A172 (cell line): Measurements from ENCODE around the gene AGAP1. TPM values are rescaled to one million over a fixed set of nuclear protein-coding genes. Genes with fewer than 3 reads are reported as not detected.

Source experiments
- DNase-seq: peaks from one replicate; pipeline ENCODE4 v3.0.0-alpha.2; 2015; ENCODE audit warnings: low spot score
- total RNA-seq: library from RNA; depleted of rRNA; stranded (reverse); fragments of >200 nt; shearing (Covaris generic); gene quantifications from 2 replicates; pipeline ENCODE4 v1.2.3, GENCODE V29; 2014

AGAP1 gene
- total RNA-seq, 1 experiment from 2014 or later: 13.9 TPM

DNA sequence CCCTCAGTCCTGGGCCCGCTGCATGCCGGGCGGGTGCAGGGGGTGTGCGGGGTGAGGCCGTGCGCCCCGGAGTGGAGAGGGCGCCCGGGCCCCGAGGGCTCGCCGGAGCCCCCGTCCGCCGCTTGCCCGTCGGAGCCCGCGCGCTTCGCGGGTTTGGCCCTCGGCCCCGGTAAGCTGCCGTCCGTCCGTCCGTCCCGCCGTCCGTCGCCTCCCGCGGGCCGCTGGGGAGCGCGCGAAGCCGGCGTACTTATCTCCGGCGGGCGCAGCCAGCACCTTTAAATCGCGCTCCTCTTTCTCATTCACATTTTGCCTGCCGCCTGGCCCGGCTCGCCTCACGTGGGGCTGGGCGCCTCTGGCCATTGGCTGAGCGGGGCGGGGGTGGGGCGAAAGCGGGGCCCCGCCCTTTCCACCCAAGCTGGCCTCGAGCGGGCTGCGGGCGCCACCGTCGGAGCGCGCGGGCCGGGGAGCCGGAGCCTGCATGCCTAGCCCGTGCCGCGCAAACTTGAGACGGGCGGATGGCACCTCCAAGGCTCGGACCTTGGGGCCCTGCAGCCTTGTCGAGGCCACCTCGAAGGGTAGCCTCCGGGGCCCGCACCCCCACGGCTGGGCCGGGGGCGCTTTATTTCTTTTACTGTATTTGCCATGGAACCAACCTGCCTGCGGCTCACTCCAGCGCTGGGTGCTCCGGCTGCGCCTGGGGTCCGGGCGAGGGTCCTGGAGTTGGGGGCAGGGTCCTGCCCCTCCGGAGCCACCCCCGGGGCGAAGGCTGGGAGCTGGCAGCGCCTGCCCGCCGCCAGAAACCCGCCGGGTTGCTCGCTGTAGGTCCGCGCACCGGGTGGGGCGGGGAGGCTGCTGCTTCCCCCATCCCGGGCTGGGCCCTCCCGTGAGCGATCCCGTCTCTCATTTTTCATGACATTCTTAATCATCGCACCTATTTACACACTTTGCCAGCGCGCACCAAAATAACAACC is 674.6 kb downstream of the AGAP1 start, which contains the start of gene GBX2:
GBX2 (minus strand) TSS at position 277 of the 971 bp plus-strand sequence. CDS start 415 bp downstream, outside the sequence.
- DNase-seq: peak; percentile 79

- DNase-seq: no peak
Measured at GRCh38 chr2:236169151-236169721, 675.4 kb downstream of the AGAP1 start.

- no peak for DNase-seq
Measured at GRCh38 chr2:236169741-236170589, 676.1 kb downstream of the AGAP1 start.

- no peak for DNase-seq
Measured at GRCh38 chr2:236170590-236171165, 676.8 kb downstream of the AGAP1 start.

DNA sequence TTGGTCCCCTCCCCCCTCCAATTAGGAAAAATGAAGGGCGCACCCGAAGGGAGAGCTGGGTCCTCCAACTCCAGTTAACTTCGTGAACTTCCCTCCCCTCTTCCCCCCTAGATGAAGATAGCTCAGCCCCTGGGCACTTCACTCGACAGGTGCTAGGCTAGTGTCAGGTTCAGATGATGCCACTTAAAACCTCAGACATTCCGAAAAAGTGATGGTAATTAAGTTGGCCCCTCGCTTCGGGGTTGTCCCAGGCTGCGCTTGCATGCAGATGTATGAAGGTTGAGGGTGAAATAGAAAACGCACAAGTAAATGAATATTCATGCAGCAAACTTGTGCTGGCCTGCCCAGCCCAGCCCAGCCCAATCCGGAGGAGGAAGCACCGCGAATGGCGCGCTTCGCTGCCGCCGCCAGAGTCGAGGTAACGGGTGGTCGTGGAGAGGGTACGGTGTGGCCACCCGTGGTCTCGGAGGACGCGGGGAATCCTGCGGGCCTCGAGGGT is 677.4 kb downstream of the AGAP1 start:
- DNase-seq: no peak

- DNase-seq: no peak
Measured at GRCh38 chr2:236171680-236172254, 677.9 kb downstream of the AGAP1 start.

- no peak for DNase-seq
Measured at GRCh38 chr2:236172255-236173035, 678.6 kb downstream of the AGAP1 start.

DNA sequence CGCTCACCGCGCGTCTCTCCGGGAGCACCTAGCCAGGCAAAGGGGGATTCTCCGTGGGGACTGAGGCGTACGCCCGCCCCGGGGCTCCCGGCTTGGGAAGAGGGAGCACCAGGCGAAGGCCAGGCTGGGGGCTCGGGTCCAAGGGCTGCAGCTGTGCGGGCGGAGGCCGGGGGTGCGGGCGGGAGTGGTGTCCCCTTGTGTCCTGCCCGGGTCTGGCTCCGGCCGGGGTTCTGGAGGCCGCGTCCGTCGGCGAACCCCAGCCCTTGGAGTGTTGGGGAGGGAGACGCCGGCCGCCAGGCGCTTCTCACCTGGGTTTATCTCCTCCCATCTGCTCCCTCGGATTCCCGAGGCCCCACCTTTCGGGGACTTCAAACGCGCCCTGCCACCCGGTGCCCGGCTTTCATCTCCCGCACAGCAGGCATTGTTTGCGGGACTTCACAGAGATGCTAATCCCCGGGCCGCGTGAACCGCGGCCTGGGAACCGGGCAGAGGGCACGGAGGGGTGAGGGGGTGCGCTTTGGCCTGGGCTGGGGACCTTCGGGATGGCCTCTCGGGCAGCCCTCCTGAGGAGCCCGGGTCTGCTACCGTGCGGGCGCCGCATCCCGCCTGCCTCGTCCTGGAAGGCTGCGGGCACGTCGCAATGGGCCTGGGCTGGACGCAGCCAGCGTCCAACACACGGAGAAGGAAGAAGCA is 679.3 kb downstream of the AGAP1 start:
- DNase-seq: no peak

GRCh38 chr2:236173729-236174607 is 680.1 kb downstream of the AGAP1 start:
- DNase-seq: no peak

- DNase-seq: no peak
Measured at GRCh38 chr2:236175548-236176150, 681.8 kb downstream of the AGAP1 start.

DNA sequence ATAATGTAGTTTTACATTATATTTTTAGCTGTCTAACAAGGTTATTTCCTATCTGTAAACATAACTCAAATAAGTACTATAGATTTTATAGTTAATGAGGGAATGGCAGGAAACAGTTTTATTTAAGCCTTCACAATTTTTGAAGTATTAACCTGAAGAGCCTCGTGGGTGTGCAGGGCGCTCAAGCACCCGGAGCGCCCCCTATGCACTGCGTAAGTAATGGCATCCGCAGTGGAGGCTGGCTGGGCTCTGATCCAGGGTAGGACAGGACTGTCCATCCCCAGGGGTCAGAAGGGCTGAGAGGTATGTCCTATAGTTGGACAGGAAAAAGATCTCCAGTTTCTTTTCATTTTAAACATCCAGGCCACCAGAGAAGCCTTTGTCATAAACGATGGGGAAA is 682.6 kb downstream of the AGAP1 start:
- no peak for DNase-seq

DNA sequence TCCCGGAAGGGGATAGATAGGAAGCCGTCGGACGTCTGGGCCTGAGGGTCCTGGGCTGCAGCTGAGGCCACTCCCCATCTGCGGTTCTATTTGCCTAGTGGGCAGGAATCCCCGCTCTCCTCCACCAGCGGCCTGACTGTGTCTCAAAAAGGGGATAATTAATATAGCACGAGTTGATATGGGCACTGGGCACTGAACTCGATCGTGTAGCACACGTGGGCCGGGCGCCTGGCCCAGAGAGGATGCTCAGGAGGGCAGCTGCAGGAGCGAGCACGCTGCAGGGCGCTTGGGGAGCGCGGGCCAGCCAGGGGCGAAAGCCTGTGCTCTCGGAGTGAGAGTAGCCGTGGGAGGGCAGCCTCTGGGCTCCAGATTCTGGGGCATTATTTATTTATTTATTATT is 683.1 kb downstream of the AGAP1 start:
- no peak for DNase-seq

DNA sequence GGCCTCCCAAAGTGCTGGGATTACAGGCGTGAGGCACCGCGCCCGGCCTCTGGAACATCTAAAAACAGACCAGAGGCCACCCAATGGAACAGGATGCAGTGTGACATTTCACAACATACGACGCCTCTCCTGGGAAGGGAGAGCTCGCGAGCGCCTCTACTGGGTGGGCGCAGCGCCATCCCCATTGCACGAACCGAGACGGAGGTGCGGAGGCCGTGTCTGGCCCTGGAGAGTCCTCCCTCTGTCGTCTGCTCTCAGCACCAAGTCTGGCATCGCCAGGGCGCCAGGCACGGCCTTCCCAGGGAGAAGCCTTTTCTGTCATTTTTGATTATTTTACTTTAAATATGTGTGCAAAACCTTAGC is 683.7 kb downstream of the AGAP1 start:
- DNase-seq: no peak

DNA sequence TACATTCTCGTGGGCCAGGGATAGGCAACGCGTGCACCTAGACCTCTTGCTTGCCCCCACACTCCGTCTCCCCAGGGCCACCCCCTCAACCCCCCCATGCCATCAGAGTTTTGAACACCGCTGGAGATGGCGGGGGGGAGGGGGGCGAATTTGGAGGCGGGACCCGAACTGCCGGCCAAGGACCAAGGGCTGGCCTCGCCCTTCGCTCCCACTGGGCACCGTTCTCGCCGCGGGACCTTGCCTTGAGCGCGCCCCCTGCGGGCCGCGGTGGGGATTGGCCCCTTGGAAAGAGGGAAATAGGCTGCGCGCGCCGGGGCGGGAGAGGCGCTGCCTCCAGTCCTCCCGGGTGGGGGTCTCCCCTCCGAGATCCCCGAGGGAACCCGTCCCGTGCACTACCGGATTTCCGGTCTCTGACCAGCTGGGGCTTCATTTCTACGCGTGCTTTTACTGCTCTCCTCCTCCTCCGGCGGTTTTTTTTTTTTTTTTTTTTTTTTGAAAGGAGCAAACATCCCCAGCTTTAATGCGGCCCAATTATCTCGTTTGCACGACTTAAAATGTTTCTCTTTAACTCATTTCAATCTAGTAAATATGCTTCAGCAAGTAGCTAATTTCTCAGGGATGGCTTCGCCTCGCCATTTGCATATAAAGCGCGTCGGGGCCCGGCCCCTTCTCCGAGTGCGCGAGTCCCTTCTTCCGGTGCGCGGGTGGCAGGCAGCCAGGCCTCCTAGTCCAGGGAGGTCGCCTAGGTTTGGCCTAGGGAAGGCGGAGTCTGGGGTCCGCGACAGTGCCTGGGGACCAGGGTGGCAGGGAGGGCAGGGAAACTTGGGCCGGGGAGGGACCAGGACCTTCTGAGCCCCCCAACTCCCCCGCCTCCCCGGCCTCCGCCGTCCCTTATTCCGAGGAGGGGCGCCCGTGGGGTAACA is 684.4 kb downstream of the AGAP1 start:
- peak; percentile 75 for DNase-seq

DNA sequence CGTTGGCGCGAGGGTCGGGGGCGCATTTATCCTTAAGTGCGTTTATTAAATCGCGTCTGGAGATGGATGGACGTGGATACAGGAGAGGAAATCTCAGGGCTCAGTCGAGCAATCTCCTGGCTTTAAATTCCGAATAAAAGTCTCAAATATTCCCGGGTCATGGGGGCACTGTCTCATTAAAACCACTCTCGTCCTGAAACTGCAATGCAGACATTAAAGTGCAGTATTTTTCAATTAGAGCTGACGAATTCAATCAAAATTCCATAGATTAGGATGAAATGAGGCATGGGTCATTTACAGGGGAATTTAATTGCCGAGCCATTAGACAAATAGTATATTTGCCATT is 685.0 kb downstream of the AGAP1 start:
- peak; percentile 21 for DNase-seq

- DNase-seq: peak; percentile 25
Measured at GRCh38 chr2:236179236-236180075, 685.6 kb downstream of the AGAP1 start.
